Lung (tissue), 12 donors: ENCODE results near the gene RASEF. TPM values are rescaled to one million over a fixed set of nuclear protein-coding genes. Genes with fewer than 3 reads are reported as not detected.

ENCODE experiments used
- ATAC-seq: fragments of 200-7000 bp; cut with Tn5 transposase; one replicate; pipeline ENCODE4 v1.9.1; 2020; ENCODE audit warnings: moderate number of reproducible peaks; ENCODE audit not compliant: insufficient read depth, low FRiP score
- DNase-seq, 3 donors: peaks; one replicate each; pipeline ENCODE4 v3.0.0-alpha.2; 2013 to 2017
- H3K27ac ChIP-seq, 2 donors: one replicate each; pipeline ENCODE4 v1.5.1; 2013; ENCODE audit warnings: mild to moderate bottlenecking in 2 of 2, moderate library complexity in 2 of 2, control low read depth in 1 of 2, inconsistent platforms in 1 of 2, low read depth in 1 of 2, low read length in 1 of 2
- H3K27me3 ChIP-seq, 3 donors: one replicate each; pipeline ENCODE4 v1.5.1; 2013; ENCODE audit warnings: low read length in 2 of 3; ENCODE audit not compliant: control insufficient read depth in 3 of 3, insufficient read depth in 3 of 3
- H3K36me3 ChIP-seq, 4 donors: one replicate each; pipeline ENCODE4 v1.5.1; 2013; ENCODE audit warnings: low read length in 4 of 4, mild to moderate bottlenecking in 1 of 4, moderate library complexity in 1 of 4; ENCODE audit not compliant: control insufficient read depth in 4 of 4, insufficient read depth in 4 of 4
- H3K4me1 ChIP-seq, 5 donors: one replicate each; pipeline ENCODE4 v1.5.1; 2013; ENCODE audit warnings: low read length in 5 of 5, mild to moderate bottlenecking in 2 of 5, moderate library complexity in 1 of 5; ENCODE audit not compliant: control insufficient read depth in 5 of 5, insufficient read depth in 5 of 5
- H3K4me3 ChIP-seq: one replicate; pipeline ENCODE4 v1.5.1; 2013; ENCODE audit warnings: mild to moderate bottlenecking, control low read depth, moderate library complexity
- H3K9ac ChIP-seq, 2 donors: one replicate each; pipeline ENCODE4 v1.5.1; 2013; ENCODE audit warnings: low read length in 2 of 2, control low read depth in 1 of 2; ENCODE audit not compliant: insufficient read depth in 1 of 2
- H3K9me3 ChIP-seq, 4 donors: one replicate each; pipeline ENCODE4 v1.5.1; 2013; ENCODE audit warnings: low read length in 3 of 4, mild to moderate bottlenecking in 1 of 4, moderate library complexity in 1 of 4; ENCODE audit not compliant: control insufficient read depth in 4 of 4, insufficient read depth in 3 of 4
- CTCF ChIP-seq: IDR thresholded peaks from 2 replicates; pipeline ENCODE4 v1.5.1; 2012; ENCODE audit warnings: mild to moderate bottlenecking; ENCODE audit errors: control extremely low read depth, extremely low read depth
- WGBS, 2 donors: extraction: QIAGEN DNeasy Blood & Tissue Kit; methylation state at CpG; one replicate each; pipeline ENCODE4 v1.1.7; 2013; 5-methylcytosine and 5-hydroxymethylcytosine counted together
- polyA plus RNA-seq, 2 donors: library from polyadenylated mRNA; stranded (reverse); fragments of 200-250 nt; gene quantifications; one replicate each; pipeline ENCODE4 v1.2.1, GENCODE V29; 2013
- total RNA-seq, 2 donors: library from RNA; depleted of rRNA in 1 of 2; stranded (reverse); fragments of >200 nt in 1 of 2; gene quantifications; one replicate each; pipeline ENCODE4 v1.2.1, GENCODE V29; 2014 to 2021
- donor health status: control.
- donor health status: control.
- donor health status: Bipolar disorder and iron deficiency.
- donor health status: healthy.
- donor health status: DM: yes; HTN: yes; CAD: no.

The RASEF gene
- total and polyA plus RNA-seq, 4 donors: 5.2 to 23.6 (median 9.4) TPM

- ATAC-seq: no peak
- Histone ChIP-seq H3K9me3 (peaks cover 0 to 4% (median 0%) of the 10 kb centered on the region in 4 donors), H3K4me3 (no peak overlapping the region), H3K27me3 (peaks cover 0 to 38% (median 24%) of the 10 kb centered on the region in 3 donors), H3K27ac (no peak overlapping the region), H3K36me3 (no peaks in the 10 kb centered on the region), H3K4me1 (peaks cover 0 to 28% (median 3%) of the 10 kb centered on the region in 5 donors), H3K9ac (no peak overlapping the region)
- TF ChIP-seq CTCF: no peak
- WGBS, 2 donors: 82 to 84% methylated on average over 1 of the region's 1 CpG
- no peak for DNase-seq
These were observed 3.5 kb downstream of the RASEF start for GRCh38 chr9:83059417-83059816.

- H3K4me3 ChIP-seq: no peak overlapping the region
- no peak for TF ChIP-seq CTCF
- H3K27ac ChIP-seq: no peak overlapping the region
- no peak overlapping the region for H3K9ac ChIP-seq
- no peaks in the 10 kb centered on the region for H3K9me3 ChIP-seq
- DNase-seq (no peak), ATAC-seq (no peak)
- peaks cover 0 to 24% (median 14%) of the 10 kb centered on the region in 3 donors for H3K27me3 ChIP-seq
- H3K36me3 ChIP-seq: no peaks in the 10 kb centered on the region
- H3K4me1 ChIP-seq: peaks cover 0 to 9% (median 2%) of the 10 kb centered on the region in 5 donors
- WGBS, 2 donors: 90 to 98% methylated on average over 1 of the region's 1 CpG
These were observed 6.0 kb downstream of the RASEF start for GRCh38 chr9:83056911-83057310.

GRCh38 chr9:83056174-83056573 lies 6.8 kb downstream of the RASEF start:
- ATAC-seq (peak; percentile 81), DNase-seq (no peak)
- TF ChIP-seq CTCF: no peak
- no peak overlapping the region for H3K9ac ChIP-seq
- peaks cover 0 to 16% (median 9%) of the 10 kb centered on the region in 3 donors for H3K27me3 ChIP-seq
- H3K4me3 ChIP-seq: no peak overlapping the region
- WGBS, 2 donors: 63 to 78% methylated on average over 2 of the region's 2 CpGs
- peaks cover 0 to 2% (median 0%) of the 10 kb centered on the region in 5 donors for H3K4me1 ChIP-seq
- no peak overlapping the region for H3K27ac ChIP-seq
- H3K36me3 ChIP-seq: no peaks in the 10 kb centered on the region
- no peaks in the 10 kb centered on the region for H3K9me3 ChIP-seq
